ENCODE measurements around the gene TRIM14.

GRCh38 chr9:98080780-98081179 lies 38.2 kb downstream of the TRIM14 start:
- TF ChIP-seq CTCF (IDR thresholded peaks at IDR 0.05) = no peak
- TF ChIP-seq POLR2A (IDR thresholded peaks at IDR 0.05) = no peak

All from esophagus squamous epithelium (tissue), 4 donors.